HCT116 (cell line): ENCODE measurements around the gene SAMD10. TPM values are rescaled to one million over a fixed set of nuclear protein-coding genes. Genes with fewer than 3 reads are reported as not detected.

Experiments
- ATAC-seq: fragments of 200-7000 bp; cut with Tn5 transposase; 2 replicates; pipeline ENCODE4 v1.9.1; 2020; ENCODE audit warnings: mild to moderate bottlenecking, moderate library complexity
- BruUV-seq: library from RNA; stranded (reverse); fragments of 400-500 nt; replicated peaks from 2 replicates; lab custom pipeline; 2021; lab: Mats Ljungman, UMichigan
- CTCF ChIA-PET: fragments of 300-600 bp; sonication (Branson Sonifier 250); formaldehyde crosslinking; loops from one replicate; lab custom pipeline; 2021; ENCODE audit warnings: antibody characterized with exemption; lab: Charles Lee
- POLR2A ChIA-PET: fragments of 300-600, 350-600 bp; sonication (Branson Sonifier 250); formaldehyde crosslinking; loops from one replicate; lab custom pipeline; 2021; ENCODE audit warnings: antibody characterized with exemption; lab: Charles Lee
- RAD21 ChIA-PET, 2 experiments: fragments of 300-600 bp; sonication (Branson Sonifier 250); formaldehyde crosslinking; loops; one replicate each; lab custom pipeline; 2023; ENCODE audit warnings: low total read pairs in 2 of 2; ENCODE audit not compliant: uncharacterized antibody in 2 of 2, unreplicated experiment in 2 of 2, low non-redundant PET in 1 of 2; lab: Charles Lee
- DNase-seq: peaks from one replicate; pipeline ENCODE4 v3.0.0-alpha.2; 2010; ENCODE audit warnings: low read depth, low spot score
- H2AFZ ChIP-seq: fragments of 200-600 bp; shearing (Covaris generic), sonication (generic); 2 replicates; pipeline ENCODE4 v1.6.1; 2017; ENCODE audit warnings: low read depth, mixed run types, mixed read lengths, antibody characterized with exemption, low read length; ENCODE audit not compliant: poor library complexity, severe bottlenecking
- H3K27ac ChIP-seq: 2 replicates; pipeline ENCODE4 v1.5.1; 2012; ENCODE audit warnings: low read depth, low read length
- H3K27me3 ChIP-seq: fragments of 200-600 bp; sonication (generic); 2 replicates; pipeline ENCODE4 v1.6.1; 2016; ENCODE audit warnings: mixed run types, low read length, mixed read lengths; ENCODE audit not compliant: insufficient read depth
- H3K36me3 ChIP-seq, 2 experiments: fragments of 200-500 bp in 1 of 2; fragments of 200-600 bp in 1 of 2; sonication (Bioruptor generic) in 1 of 2; sonication (generic) in 1 of 2; 2 replicates each; pipeline versions ENCODE4 v1.5.1 to v1.6.1; 2014 to 2016; ENCODE audit warnings: low read length in 2 of 2, inconsistent platforms in 1 of 2, mixed read lengths in 1 of 2, mixed run types in 1 of 2; ENCODE audit not compliant: insufficient read depth in 2 of 2, control insufficient read depth in 1 of 2
- H3K4me1 ChIP-seq, 2 experiments: fragments of 200-600 bp in 1 of 2; sonication (generic) in 1 of 2; 2 replicates each; pipeline versions ENCODE4 v1.5.1 to v1.6.1; 2012 to 2017; ENCODE audit warnings: low read length in 2 of 2, inconsistent platforms in 1 of 2, mild to moderate bottlenecking in 1 of 2, mixed read lengths in 1 of 2, mixed run types in 1 of 2, moderate library complexity in 1 of 2; ENCODE audit not compliant: insufficient read depth in 2 of 2, control insufficient read depth in 1 of 2
- H3K4me2 ChIP-seq: fragments of 200-600 bp; sonication (generic); 2 replicates; pipeline ENCODE4 v1.6.1; 2017; ENCODE audit warnings: mixed run types, low read length, mixed read lengths
- H3K4me3 ChIP-seq, 2 experiments: fragments of 200-600 bp in 1 of 2; sonication (generic) in 1 of 2; replicated peaks in 1 of 2; 2 replicates each; pipeline ENCODE4 v1.5.1; 2011 to 2016; ENCODE audit warnings: low read length in 2 of 2, control low read depth in 1 of 2, low read depth in 1 of 2, mild to moderate bottlenecking in 1 of 2, mixed read lengths in 1 of 2, mixed run types in 1 of 2
- H3K79me2 ChIP-seq: fragments of 200-600 bp; sonication (generic); 2 replicates; pipeline ENCODE4 v1.6.1; 2017; ENCODE audit warnings: mild to moderate bottlenecking, mixed run types, low read length, moderate library complexity, mixed read lengths; ENCODE audit not compliant: insufficient read depth
- H3K9ac ChIP-seq: fragments of 200-600 bp; sonication (generic); 2 replicates; pipeline ENCODE4 v1.6.1; 2016; ENCODE audit warnings: low read length, mixed read lengths
- H3K9me2 ChIP-seq: fragments of 200-600 bp; sonication (generic), shearing (Covaris generic); 2 replicates; pipeline ENCODE4 v1.6.1; 2017; ENCODE audit warnings: mixed run types, mild to moderate bottlenecking, moderate library complexity; ENCODE audit not compliant: insufficient read depth
- H3K9me3 ChIP-seq, 2 experiments: fragments of 200-500 bp in 1 of 2; fragments of 200-600 bp in 1 of 2; sonication (Bioruptor generic) in 1 of 2; sonication (generic) in 1 of 2; 2 replicates each; pipeline ENCODE4 v1.6.1; 2014 to 2017; ENCODE audit warnings: low read length in 2 of 2, mixed read lengths in 2 of 2, inconsistent platforms in 1 of 2, low read depth in 1 of 2, mild to moderate bottlenecking in 1 of 2, mixed run types in 1 of 2, moderate library complexity in 1 of 2; ENCODE audit not compliant: control insufficient read depth in 1 of 2, insufficient read depth in 1 of 2
- H4K20me1 ChIP-seq: fragments of 200-600 bp; sonication (generic), shearing (Covaris generic); 2 replicates; pipeline ENCODE4 v1.6.1; 2017; ENCODE audit warnings: mixed run types, mild to moderate bottlenecking, moderate library complexity; ENCODE audit not compliant: insufficient read depth
- CBX3 ChIP-seq: IDR thresholded peaks from 2 replicates; pipeline ENCODE4 v1.6.1; 2012; ENCODE audit warnings: low read depth
- CEBPB ChIP-seq: IDR thresholded peaks from 2 replicates; pipeline ENCODE4 v1.6.1; 2012; ENCODE audit warnings: low read depth
- ELF1 ChIP-seq: IDR thresholded peaks from 2 replicates; pipeline ENCODE4 v1.6.1; 2012; ENCODE audit warnings: low read depth, borderline replicate concordance
- EZH2 ChIP-seq: fragments of 200-600 bp; sonication (generic); IDR thresholded peaks from 2 replicates; pipeline ENCODE4 v1.6.1; 2017; ENCODE audit warnings: antibody characterized with exemption, mixed run types
- JUND ChIP-seq: IDR thresholded peaks from 2 replicates; pipeline ENCODE4 v1.6.1; 2012
- POLR2A ChIP-seq: IDR thresholded peaks from 2 replicates; pipeline ENCODE4 v1.7.0; 2011; ENCODE audit warnings: borderline replicate concordance; ENCODE audit not compliant: insufficient read depth, insufficient read length; ENCODE audit errors: extremely low read depth
- POLR2AphosphoS5 ChIP-seq: IDR thresholded peaks from 2 replicates; pipeline ENCODE4 v1.6.1; 2011; ENCODE audit warnings: mild to moderate bottlenecking, low read depth, low read length, moderate library complexity
- RAD21 ChIP-seq: IDR thresholded peaks from 2 replicates; pipeline ENCODE4 v1.6.1; 2012; ENCODE audit warnings: low read depth, mild to moderate bottlenecking
- SIN3A ChIP-seq: IDR thresholded peaks from 2 replicates; pipeline ENCODE4 v1.6.1; 2012; ENCODE audit warnings: low read depth
- SRF ChIP-seq: IDR thresholded peaks from 2 replicates; pipeline ENCODE4 v1.6.1; 2012; ENCODE audit warnings: low read depth
- TCF7L2 ChIP-seq: IDR thresholded peaks from 2 replicates; pipeline ENCODE4 v1.7.0; 2011; ENCODE audit warnings: borderline replicate concordance, inconsistent platforms; ENCODE audit not compliant: insufficient read depth, insufficient read length; ENCODE audit errors: extremely low read depth
- ZFX ChIP-seq: fragments of 450-650 bp; IDR thresholded peaks from 2 replicates; pipeline ENCODE4 v1.6.1; 2017
- ZNF274 ChIP-seq: fragments of 200-500 bp; sonication (Bioruptor generic); IDR thresholded peaks from 2 replicates; pipeline ENCODE4 v1.6.1; 2014; ENCODE audit warnings: mild to moderate bottlenecking, low read depth, low read length, inconsistent platforms
- intact Hi-C: fragments of 100-400 bp; cut with micrococcal nuclease; formaldehyde crosslinking; loops from 2 replicates; pipeline ENCODE4 v1.10.0; 2022
- total RNA-seq: library from RNA; stranded (reverse); gene quantifications from one replicate; pipeline ENCODE4 v1.2.1, GENCODE V29; 2021; ENCODE audit not compliant: unreplicated experiment
- TF ChIP-seq, protein P1 (sequence below), 3 experiments: fragments of 200-600 bp in 1 of 3; sonication (generic) in 1 of 3; IDR thresholded peaks in 2 of 3; conservative IDR thresholded peaks in 1 of 3; 2 replicates each; pipeline ENCODE4 v1.5.1; 2012 to 2017; ENCODE audit warnings: low read depth in 2 of 3, low read length in 2 of 3, antibody characterized with exemption in 1 of 3, borderline replicate concordance in 1 of 3, control low read depth in 1 of 3, mild to moderate bottlenecking in 1 of 3, mixed read lengths in 1 of 3, mixed run types in 1 of 3, moderate library complexity in 1 of 3; ENCODE audit not compliant: insufficient read depth in 1 of 3
- TF ChIP-seq, protein P2 (sequence below): IDR thresholded peaks from 2 replicates; pipeline ENCODE4 v1.6.1; 2012
- TF ChIP-seq, protein P3 (sequence below): IDR thresholded peaks from 2 replicates; pipeline ENCODE4 v1.6.1; 2012; ENCODE audit warnings: low read depth
- TF ChIP-seq, protein P4 (sequence below): IDR thresholded peaks from 2 replicates; pipeline ENCODE4 v1.6.1; 2011; ENCODE audit warnings: mild to moderate bottlenecking, low read length, moderate library complexity; ENCODE audit not compliant: insufficient replicate concordance; ENCODE audit errors: extremely low read depth

Gene SAMD10
- total RNA-seq, 1 experiment from 2014 or later = 4.2 TPM

DNA sequence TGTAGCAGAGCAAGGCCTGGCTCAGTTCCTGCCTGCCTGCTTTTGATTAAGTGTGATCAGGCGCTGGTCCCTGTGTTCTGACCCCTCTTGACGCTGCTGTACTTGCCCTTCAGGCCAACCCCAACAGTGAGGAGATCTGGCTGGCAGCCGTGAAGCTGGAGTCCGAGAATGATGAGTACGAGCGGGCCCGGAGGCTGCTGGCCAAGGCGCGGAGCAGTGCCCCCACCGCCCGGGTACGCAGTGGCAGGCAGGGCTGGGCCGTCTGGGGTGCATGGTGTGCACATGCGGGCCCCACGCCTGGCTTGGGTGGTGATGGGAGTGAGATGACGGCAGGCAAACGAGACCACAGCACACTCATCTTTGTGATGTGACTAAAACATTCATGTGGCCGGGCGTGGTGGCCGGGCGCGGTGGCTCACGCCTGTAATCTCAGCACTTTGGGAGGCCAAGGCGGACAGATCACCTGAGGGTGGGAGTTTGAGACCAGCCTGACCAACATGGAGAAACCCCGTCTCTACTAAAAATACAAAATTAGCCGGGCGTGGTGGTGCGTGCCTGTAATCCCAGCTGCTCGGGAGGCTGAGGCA, 46.5 kb upstream of the SAMD10 start:
- RAD21 ChIA-PET = no interaction called here
- Histone ChIP-seq H3K36me3 (peaks cover 33 to 35% of the 10 kb centered on the region in 2 experiments), H3K27ac (no peak overlapping the region), H2AFZ (no peak overlapping the region), H3K9me3 (no peaks in the 10 kb centered on the region), H3K4me2 (no peak overlapping the region), H3K9ac (no peak overlapping the region), H3K27me3 (no peaks in the 10 kb centered on the region), H4K20me1 (no peaks in the 10 kb centered on the region), H3K4me1 (no peaks in the 10 kb centered on the region), H3K79me2 (no peaks in the 10 kb centered on the region), H3K9me2 (no peaks in the 10 kb centered on the region), H3K4me3 (no peak overlapping the region)
- DNase-seq = no peak
- CTCF ChIA-PET = no interaction called here
- ATAC-seq = no peak
- no TSS peak for BruUV-seq
- TF ChIP-seq POLR2A (no peak), JUND (no peak), RAD21 (no peak), CEBPB (no peak), EZH2 (no peak), SRF (no peak), ELF1 (no peak), SIN3A (no peak), ZFX (no peak), POLR2AphosphoS5 (no peak), CBX3 (no peak), TCF7L2 (no peak), ZNF274 (no peak)
- TF ChIP-seq, protein P1, sequence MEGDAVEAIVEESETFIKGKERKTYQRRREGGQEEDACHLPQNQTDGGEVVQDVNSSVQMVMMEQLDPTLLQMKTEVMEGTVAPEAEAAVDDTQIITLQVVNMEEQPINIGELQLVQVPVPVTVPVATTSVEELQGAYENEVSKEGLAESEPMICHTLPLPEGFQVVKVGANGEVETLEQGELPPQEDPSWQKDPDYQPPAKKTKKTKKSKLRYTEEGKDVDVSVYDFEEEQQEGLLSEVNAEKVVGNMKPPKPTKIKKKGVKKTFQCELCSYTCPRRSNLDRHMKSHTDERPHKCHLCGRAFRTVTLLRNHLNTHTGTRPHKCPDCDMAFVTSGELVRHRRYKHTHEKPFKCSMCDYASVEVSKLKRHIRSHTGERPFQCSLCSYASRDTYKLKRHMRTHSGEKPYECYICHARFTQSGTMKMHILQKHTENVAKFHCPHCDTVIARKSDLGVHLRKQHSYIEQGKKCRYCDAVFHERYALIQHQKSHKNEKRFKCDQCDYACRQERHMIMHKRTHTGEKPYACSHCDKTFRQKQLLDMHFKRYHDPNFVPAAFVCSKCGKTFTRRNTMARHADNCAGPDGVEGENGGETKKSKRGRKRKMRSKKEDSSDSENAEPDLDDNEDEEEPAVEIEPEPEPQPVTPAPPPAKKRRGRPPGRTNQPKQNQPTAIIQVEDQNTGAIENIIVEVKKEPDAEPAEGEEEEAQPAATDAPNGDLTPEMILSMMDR (IDR thresholded peaks at IDR 0.05 in 2 of 3, conservative IDR thresholded peaks at IDR 0.05 in 1 of 3; ENCODE audit: borderline replicate concordance in 1 of 3, insufficient read depth in 1 of 3, low read depth in 2 of 3, low read length in 2 of 3) = no peak
- TF ChIP-seq, protein P2, sequence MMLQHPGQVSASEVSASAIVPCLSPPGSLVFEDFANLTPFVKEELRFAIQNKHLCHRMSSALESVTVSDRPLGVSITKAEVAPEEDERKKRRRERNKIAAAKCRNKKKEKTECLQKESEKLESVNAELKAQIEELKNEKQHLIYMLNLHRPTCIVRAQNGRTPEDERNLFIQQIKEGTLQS = no peak
- TF ChIP-seq, protein P3, sequence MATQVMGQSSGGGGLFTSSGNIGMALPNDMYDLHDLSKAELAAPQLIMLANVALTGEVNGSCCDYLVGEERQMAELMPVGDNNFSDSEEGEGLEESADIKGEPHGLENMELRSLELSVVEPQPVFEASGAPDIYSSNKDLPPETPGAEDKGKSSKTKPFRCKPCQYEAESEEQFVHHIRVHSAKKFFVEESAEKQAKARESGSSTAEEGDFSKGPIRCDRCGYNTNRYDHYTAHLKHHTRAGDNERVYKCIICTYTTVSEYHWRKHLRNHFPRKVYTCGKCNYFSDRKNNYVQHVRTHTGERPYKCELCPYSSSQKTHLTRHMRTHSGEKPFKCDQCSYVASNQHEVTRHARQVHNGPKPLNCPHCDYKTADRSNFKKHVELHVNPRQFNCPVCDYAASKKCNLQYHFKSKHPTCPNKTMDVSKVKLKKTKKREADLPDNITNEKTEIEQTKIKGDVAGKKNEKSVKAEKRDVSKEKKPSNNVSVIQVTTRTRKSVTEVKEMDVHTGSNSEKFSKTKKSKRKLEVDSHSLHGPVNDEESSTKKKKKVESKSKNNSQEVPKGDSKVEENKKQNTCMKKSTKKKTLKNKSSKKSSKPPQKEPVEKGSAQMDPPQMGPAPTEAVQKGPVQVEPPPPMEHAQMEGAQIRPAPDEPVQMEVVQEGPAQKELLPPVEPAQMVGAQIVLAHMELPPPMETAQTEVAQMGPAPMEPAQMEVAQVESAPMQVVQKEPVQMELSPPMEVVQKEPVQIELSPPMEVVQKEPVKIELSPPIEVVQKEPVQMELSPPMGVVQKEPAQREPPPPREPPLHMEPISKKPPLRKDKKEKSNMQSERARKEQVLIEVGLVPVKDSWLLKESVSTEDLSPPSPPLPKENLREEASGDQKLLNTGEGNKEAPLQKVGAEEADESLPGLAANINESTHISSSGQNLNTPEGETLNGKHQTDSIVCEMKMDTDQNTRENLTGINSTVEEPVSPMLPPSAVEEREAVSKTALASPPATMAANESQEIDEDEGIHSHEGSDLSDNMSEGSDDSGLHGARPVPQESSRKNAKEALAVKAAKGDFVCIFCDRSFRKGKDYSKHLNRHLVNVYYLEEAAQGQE = no peak
- TF ChIP-seq, protein P4, sequence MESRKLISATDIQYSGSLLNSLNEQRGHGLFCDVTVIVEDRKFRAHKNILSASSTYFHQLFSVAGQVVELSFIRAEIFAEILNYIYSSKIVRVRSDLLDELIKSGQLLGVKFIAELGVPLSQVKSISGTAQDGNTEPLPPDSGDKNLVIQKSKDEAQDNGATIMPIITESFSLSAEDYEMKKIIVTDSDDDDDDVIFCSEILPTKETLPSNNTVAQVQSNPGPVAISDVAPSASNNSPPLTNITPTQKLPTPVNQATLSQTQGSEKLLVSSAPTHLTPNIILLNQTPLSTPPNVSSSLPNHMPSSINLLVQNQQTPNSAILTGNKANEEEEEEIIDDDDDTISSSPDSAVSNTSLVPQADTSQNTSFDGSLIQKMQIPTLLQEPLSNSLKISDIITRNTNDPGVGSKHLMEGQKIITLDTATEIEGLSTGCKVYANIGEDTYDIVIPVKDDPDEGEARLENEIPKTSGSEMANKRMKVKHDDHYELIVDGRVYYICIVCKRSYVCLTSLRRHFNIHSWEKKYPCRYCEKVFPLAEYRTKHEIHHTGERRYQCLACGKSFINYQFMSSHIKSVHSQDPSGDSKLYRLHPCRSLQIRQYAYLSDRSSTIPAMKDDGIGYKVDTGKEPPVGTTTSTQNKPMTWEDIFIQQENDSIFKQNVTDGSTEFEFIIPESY = no peak
- intact Hi-C loops = no loop called here
- POLR2A ChIA-PET = no interaction called here
